ENCODE results near the gene USP9Y. TPM values are rescaled to one million over a fixed set of nuclear protein-coding genes. Genes with fewer than 3 reads are reported as not detected.
"Not testable (repeated sequence)": the region's sequence is repeated elsewhere in the genome, so short reads cannot be mapped to it uniquely, and the experiment has no call there.

Gene USP9Y, protein sequence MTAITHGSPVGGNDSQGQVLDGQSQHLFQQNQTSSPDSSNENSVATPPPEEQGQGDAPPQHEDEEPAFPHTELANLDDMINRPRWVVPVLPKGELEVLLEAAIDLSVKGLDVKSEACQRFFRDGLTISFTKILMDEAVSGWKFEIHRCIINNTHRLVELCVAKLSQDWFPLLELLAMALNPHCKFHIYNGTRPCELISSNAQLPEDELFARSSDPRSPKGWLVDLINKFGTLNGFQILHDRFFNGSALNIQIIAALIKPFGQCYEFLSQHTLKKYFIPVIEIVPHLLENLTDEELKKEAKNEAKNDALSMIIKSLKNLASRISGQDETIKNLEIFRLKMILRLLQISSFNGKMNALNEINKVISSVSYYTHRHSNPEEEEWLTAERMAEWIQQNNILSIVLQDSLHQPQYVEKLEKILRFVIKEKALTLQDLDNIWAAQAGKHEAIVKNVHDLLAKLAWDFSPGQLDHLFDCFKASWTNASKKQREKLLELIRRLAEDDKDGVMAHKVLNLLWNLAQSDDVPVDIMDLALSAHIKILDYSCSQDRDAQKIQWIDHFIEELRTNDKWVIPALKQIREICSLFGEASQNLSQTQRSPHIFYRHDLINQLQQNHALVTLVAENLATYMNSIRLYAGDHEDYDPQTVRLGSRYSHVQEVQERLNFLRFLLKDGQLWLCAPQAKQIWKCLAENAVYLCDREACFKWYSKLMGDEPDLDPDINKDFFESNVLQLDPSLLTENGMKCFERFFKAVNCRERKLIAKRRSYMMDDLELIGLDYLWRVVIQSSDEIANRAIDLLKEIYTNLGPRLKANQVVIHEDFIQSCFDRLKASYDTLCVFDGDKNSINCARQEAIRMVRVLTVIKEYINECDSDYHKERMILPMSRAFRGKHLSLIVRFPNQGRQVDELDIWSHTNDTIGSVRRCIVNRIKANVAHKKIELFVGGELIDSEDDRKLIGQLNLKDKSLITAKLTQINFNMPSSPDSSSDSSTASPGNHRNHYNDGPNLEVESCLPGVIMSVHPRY (N-terminal part only)
- 36.0 TPM for polyA plus RNA-seq
- long read RNA-seq, donor 1 = 0 reads
- long read RNA-seq, donor 2, transcript USP9Y-204 (2 exons, 2,410 nt) = major isoform, 5 of 5 reads
- long read RNA-seq, donor 2, partial matches to known transcripts = 0 of 5 reads
- long read RNA-seq, donor 2, other reads (novel, unspliced or antisense) = 0 of 5 reads
- long read RNA-seq, donor 3, partial matches to known transcripts = 0 of 2 reads
- long read RNA-seq, donor 3, other reads (novel, unspliced or antisense) = 0 of 2 reads
- long read RNA-seq, donor 4 = 0 reads
- long read RNA-seq, donor 5 = 0 reads
- long read RNA-seq, donor 6 = 0 reads
- long read RNA-seq, donor 7 = 0 reads
- long read RNA-seq, donor 8 = 0 reads
- long read RNA-seq, donor 9 = 0 reads
- long read RNA-seq, donor 10, partial matches to known transcripts = 0 of 1 reads
- long read RNA-seq, donor 10, other reads (novel, unspliced or antisense) = 0 of 1 reads
- long read RNA-seq, donor 11 = 0 reads

GRCh38 chrY:12701181-12701695, at the start of gene USP9Y:
Gene USP9Y (plus strand): TSS chrY:12701231. CDS start chrY:12709448, 8,217 bp downstream.
- Histone ChIP-seq H3K36me3 (ENCODE audit: control insufficient read depth, insufficient read depth, low read length) (peaks cover 8% of the 10 kb centered on the region), H3K4me3 (ENCODE audit: low read length) (no peak within 1 kb of the TSS), H3K9me3 (ENCODE audit: control insufficient read depth, low read depth, low read length) (peaks cover 4% of the 10 kb centered on the region), H3K27ac (ENCODE audit: low read length) (no peak within 1 kb of the TSS), H3K4me1 (ENCODE audit: control insufficient read depth, insufficient read depth, low read length) (no peaks in the 10 kb centered on the region), H3K27me3 (ENCODE audit: control insufficient read depth, insufficient read depth, low read length) (no peaks in the 10 kb centered on the region)
- no peak for DNase-seq
- no CpG with 5 or more reads among the region's 1 CpG for WGBS (ENCODE audit: insufficient coverage, low lambda C conversion rate)

DNA sequence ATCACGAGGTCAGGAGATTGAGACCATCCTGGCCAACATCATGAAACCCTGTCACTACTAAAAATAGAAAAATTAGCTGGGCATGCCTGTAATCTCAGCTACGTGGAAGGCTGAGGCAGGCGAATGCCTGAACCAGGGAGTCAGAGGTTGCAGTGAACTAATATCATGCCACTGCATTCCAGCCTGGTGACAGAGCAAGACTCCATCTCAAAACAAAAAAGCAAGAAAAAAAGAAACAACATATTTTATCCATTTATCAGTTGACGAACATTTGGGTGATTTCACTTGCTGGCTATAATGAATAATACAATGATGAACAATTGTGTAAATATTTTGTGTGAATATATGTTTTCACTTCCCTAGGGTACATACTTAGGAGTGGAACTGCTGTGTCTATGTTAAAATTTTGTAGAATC, 49.4 kb upstream of the USP9Y start:
- no peaks in the 10 kb centered on the region for H3K9me3 ChIP-seq (ENCODE audit: control insufficient read depth, low read depth, low read length)
- WGBS (ENCODE audit: insufficient coverage, low lambda C conversion rate) = no CpG with 5 or more reads among the region's 4 CpGs
- DNase-seq = no peak
- H3K27me3 ChIP-seq (ENCODE audit: control insufficient read depth, insufficient read depth, low read length) = no peaks in the 10 kb centered on the region
- no peak overlapping the region for H3K27ac ChIP-seq (ENCODE audit: low read length)
- H3K4me1 ChIP-seq (ENCODE audit: control insufficient read depth, insufficient read depth, low read length) = no peaks in the 10 kb centered on the region
- H3K4me3 ChIP-seq (ENCODE audit: low read length) = no peak overlapping the region
- H3K36me3 ChIP-seq (ENCODE audit: control insufficient read depth, insufficient read depth, low read length) = no peaks in the 10 kb centered on the region

DNA sequence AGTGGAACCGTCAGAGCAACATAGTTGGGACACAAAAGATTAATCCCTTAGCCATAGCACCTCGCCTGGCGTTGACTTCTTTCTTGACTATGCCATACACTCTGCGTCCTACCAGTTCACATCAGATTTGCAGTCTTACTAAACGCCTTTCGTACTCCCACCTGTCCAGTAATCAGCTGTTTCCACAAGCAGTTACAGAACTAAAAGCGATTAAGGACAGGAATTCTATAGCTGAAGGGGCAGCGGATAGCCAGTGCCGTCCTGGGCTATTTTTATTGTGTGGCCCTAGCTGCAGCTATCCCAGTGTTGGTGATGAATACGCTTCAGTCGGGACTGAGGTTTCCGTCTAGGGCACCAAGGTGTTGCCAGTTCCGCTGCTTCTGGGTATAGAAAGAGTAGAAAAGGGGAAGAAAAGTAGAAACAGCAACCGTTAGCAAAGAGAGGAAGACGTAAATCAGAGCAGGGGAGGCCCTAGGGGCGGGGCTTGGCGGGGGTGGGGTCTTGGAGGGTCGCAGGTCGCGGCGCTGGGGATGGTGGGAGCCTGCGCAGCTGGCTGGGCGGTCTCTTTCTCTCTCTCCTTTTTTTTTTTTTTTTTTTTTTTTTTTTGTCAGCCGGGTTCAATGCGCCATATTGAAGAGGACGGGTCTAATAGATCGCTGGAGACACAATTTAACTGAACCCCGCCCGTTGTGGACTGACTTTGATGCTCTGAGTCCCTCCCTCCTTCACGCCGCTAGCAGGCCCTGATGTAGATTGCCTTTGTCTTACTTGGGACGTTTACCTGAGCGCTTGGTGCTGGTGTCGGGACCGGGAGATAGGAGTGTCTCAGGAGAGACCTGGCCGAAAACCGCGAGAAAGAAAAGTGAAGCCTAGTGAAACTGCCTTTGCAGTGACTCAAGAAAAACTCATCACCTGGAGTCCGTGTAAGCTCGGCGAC, 39.0 kb upstream of the USP9Y start:
- Histone ChIP-seq H3K27ac (ENCODE audit: low read length) (peak overlapping the region; percentile 89), H3K4me1 (ENCODE audit: control insufficient read depth, insufficient read depth, low read length) (no peaks in the 10 kb centered on the region), H3K9me3 (ENCODE audit: control insufficient read depth, low read depth, low read length) (no peaks in the 10 kb centered on the region), H3K27me3 (ENCODE audit: control insufficient read depth, insufficient read depth, low read length) (no peaks in the 10 kb centered on the region), H3K36me3 (ENCODE audit: control insufficient read depth, insufficient read depth, low read length) (no peaks in the 10 kb centered on the region), H3K4me3 (ENCODE audit: low read length) (peak overlapping the region; percentile 76)
- DNase-seq = peak in 1 of 2 donors; percentile 73
- no CpG with 5 or more reads among the region's 41 CpGs for WGBS (ENCODE audit: insufficient coverage, low lambda C conversion rate)

GRCh38 chrY:12662745-12663591, 38.1 kb upstream of the USP9Y start:
- no peaks in the 10 kb centered on the region for H3K27me3 ChIP-seq (ENCODE audit: control insufficient read depth, insufficient read depth, low read length)
- DNase-seq = peak in 1 of 2 donors; percentile 76
- peak overlapping the region; percentile 89 for H3K27ac ChIP-seq (ENCODE audit: low read length)
- no peaks in the 10 kb centered on the region for H3K4me1 ChIP-seq (ENCODE audit: control insufficient read depth, insufficient read depth, low read length)
- H3K9me3 ChIP-seq (ENCODE audit: control insufficient read depth, low read depth, low read length) = no peaks in the 10 kb centered on the region
- peak overlapping the region; percentile 76 for H3K4me3 ChIP-seq (ENCODE audit: low read length)
- no CpG with 5 or more reads among the region's 40 CpGs for WGBS (ENCODE audit: insufficient coverage, low lambda C conversion rate)
- H3K36me3 ChIP-seq (ENCODE audit: control insufficient read depth, insufficient read depth, low read length) = no peaks in the 10 kb centered on the region

- DNase-seq; H3K27me3 ChIP-seq (ENCODE audit: control insufficient read depth, insufficient read depth, low read length); H3K36me3 ChIP-seq (ENCODE audit: control insufficient read depth, insufficient read depth, low read length); H3K27ac ChIP-seq (ENCODE audit: low read length); H3K4me1 ChIP-seq (ENCODE audit: control insufficient read depth, insufficient read depth, low read length); H3K9me3 ChIP-seq (ENCODE audit: control insufficient read depth, low read depth, low read length): not testable (repeated sequence)
- WGBS (ENCODE audit: insufficient coverage, low lambda C conversion rate) = no CpG with 5 or more reads among the region's 20 CpGs
- peak overlapping the region; percentile 76 for H3K4me3 ChIP-seq (ENCODE audit: low read length)
Measured at GRCh38 chrY:12663845-12664244, 37.2 kb upstream of the USP9Y start.

GRCh38 chrY:12678111-12678510, 22.9 kb upstream of the USP9Y start:
- H3K27me3 ChIP-seq (ENCODE audit: control insufficient read depth, insufficient read depth, low read length) = no peaks in the 10 kb centered on the region
- peaks cover 4% of the 10 kb centered on the region for H3K36me3 ChIP-seq (ENCODE audit: control insufficient read depth, insufficient read depth, low read length)
- no peak overlapping the region for H3K4me3 ChIP-seq (ENCODE audit: low read length)
- no peak overlapping the region for H3K27ac ChIP-seq (ENCODE audit: low read length)
- no peaks in the 10 kb centered on the region for H3K9me3 ChIP-seq (ENCODE audit: control insufficient read depth, low read depth, low read length)
- DNase-seq = no peak
- no CpG with 5 or more reads among the region's 2 CpGs for WGBS (ENCODE audit: insufficient coverage, low lambda C conversion rate)
- H3K4me1 ChIP-seq (ENCODE audit: control insufficient read depth, insufficient read depth, low read length) = no peaks in the 10 kb centered on the region

DNA sequence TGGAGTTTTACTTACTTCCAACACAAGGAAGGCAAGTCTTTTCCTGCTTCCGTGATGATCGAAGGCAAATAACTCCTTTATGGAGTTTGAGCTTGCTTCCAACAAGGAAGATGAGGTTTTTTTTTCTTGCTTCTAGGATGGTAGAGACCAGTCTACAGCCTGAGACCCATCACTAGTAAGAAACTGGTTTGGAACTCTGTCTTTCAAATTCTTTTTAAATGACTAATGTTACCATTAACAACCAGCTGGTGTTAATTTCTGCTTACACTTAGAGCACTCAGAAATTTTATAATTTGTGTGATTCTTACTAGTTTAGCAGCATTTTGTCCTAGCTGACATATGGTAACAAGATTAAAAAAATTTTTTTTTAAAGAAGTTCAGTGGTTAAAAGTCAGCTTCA, 19.5 kb upstream of the USP9Y start:
- no CpG with 5 or more reads among the region's 2 CpGs for WGBS (ENCODE audit: insufficient coverage, low lambda C conversion rate)
- Histone ChIP-seq H3K9me3 (ENCODE audit: control insufficient read depth, low read depth, low read length) (no peaks in the 10 kb centered on the region), H3K27ac (ENCODE audit: low read length) (no peak overlapping the region), H3K27me3 (ENCODE audit: control insufficient read depth, insufficient read depth, low read length) (no peaks in the 10 kb centered on the region), H3K36me3 (ENCODE audit: control insufficient read depth, insufficient read depth, low read length) (peaks cover 2% of the 10 kb centered on the region), H3K4me1 (ENCODE audit: control insufficient read depth, insufficient read depth, low read length) (no peaks in the 10 kb centered on the region), H3K4me3 (ENCODE audit: low read length) (no peak overlapping the region)
- no peak for DNase-seq

DNA sequence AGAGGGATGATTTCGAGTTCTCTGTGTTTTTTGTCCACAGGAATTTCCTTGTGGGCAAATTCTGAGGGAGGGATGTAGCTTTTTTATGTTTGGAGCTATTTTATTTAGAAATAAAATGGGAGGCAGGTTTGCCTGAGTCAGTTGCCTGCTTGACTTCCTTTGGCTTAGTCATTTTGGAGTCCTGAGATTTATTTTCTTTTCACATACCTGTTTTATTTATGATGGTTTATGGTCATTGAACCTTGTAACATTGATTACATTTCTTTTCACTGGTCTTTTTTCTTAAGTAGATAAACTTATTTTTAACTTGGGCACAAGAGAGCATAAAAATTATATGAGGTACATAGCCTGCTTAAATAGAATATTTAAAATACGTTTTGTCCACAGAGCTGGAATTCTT, 12.7 kb upstream of the USP9Y start:
- Histone ChIP-seq H3K27ac (ENCODE audit: low read length) (no peak overlapping the region), H3K27me3 (ENCODE audit: control insufficient read depth, insufficient read depth, low read length) (no peaks in the 10 kb centered on the region), H3K9me3 (ENCODE audit: control insufficient read depth, low read depth, low read length) (no peaks in the 10 kb centered on the region), H3K4me1 (ENCODE audit: control insufficient read depth, insufficient read depth, low read length) (no peaks in the 10 kb centered on the region), H3K36me3 (ENCODE audit: control insufficient read depth, insufficient read depth, low read length) (peaks cover 17% of the 10 kb centered on the region), H3K4me3 (ENCODE audit: low read length) (no peak overlapping the region)
- 60% methylated on average over 1 of the region's 2 CpGs for WGBS (ENCODE audit: insufficient coverage, low lambda C conversion rate)
- no peak for DNase-seq
